GM23338 (cell line): Measurements from ENCODE around the gene OBSCN.

Source experiments
- CREB1 ChIP-seq: fragments of 250-450 bp; sonication (Bioruptor Pico); IDR thresholded peaks from 2 replicates; pipeline ENCODE4 v1.5.0; 2020; ENCODE audit warnings: low read depth, mild to moderate bottlenecking, moderate library complexity
- CTCF ChIP-seq, 2 experiments: fragments of 200-600 bp in 1 of 2; sonication (generic) in 1 of 2; conservative IDR thresholded peaks; 2 replicates each; pipeline versions ENCODE4 v1.5.1 to v1.6.1; 2016 to 2017; ENCODE audit warnings: antibody characterized with exemption in 2 of 2, low read depth in 2 of 2, mild to moderate bottlenecking in 2 of 2, moderate library complexity in 1 of 2
- ETS1 ChIP-seq: IDR thresholded peaks from 2 replicates; pipeline ENCODE4 v1.6.1; 2016; ENCODE audit warnings: antibody characterized with exemption
- EZH2 ChIP-seq: fragments of 200-600 bp; sonication (generic); IDR thresholded peaks from one replicate; pipeline ENCODE4 v1.8.0; 2017; ENCODE audit warnings: antibody characterized with exemption, mild to moderate bottlenecking, low read depth; ENCODE audit not compliant: unreplicated experiment
- EZH2phosphoT487 ChIP-seq: fragments of 200-600 bp; sonication (generic); IDR thresholded peaks from one replicate; pipeline ENCODE4 v1.8.1; 2018; ENCODE audit warnings: antibody characterized with exemption; ENCODE audit not compliant: unreplicated experiment
- POLR2AphosphoS5 ChIP-seq: IDR thresholded peaks from 2 replicates; pipeline ENCODE4 v1.6.1; 2016; ENCODE audit warnings: antibody characterized with exemption, low read depth
- STAT1 ChIP-seq: IDR thresholded peaks from one replicate; pipeline ENCODE4 v1.6.1; 2016; ENCODE audit warnings: antibody characterized with exemption; ENCODE audit not compliant: unreplicated experiment
- ZNF331 ChIP-seq: fragments of 250-450 bp; sonication (Bioruptor Pico); IDR thresholded peaks from 2 replicates; pipeline ENCODE4 v1.5.0; 2020; ENCODE audit warnings: low read depth, mild to moderate bottlenecking, moderate library complexity
- TF ChIP-seq, protein P1 (sequence below): IDR thresholded peaks from one replicate; pipeline ENCODE4 v1.6.1; 2018; ENCODE audit warnings: antibody characterized with exemption; ENCODE audit not compliant: unreplicated experiment

DNA sequence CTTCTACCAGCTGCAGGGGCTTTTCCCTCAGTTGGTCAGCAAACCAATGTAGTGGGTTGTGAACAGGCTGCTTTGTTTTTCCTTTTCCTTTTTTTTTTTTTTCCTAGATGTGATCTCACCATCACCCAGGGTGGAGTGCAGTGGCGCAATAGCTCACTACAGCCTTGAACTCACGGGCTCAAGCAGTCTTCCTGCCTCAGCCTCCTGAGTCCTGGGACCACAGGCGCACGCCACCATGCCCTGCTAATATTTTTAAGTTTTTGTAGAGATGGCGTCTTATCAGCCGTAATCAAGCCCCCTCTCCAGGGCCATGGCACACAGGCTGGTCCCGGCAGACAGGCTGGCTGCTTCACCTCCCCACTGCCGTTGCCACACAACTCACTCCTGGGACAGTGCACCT lies 202.2 kb downstream of the OBSCN start:
- no peak for TF ChIP-seq CTCF (conservative IDR thresholded peaks at IDR 0.05; ENCODE audit: low read depth in 2 of 2)
- no peak for TF ChIP-seq EZH2phosphoT487
- TF ChIP-seq CREB1 (CRISPR knock-in tag) = no peak
- TF ChIP-seq POLR2AphosphoS5 = no peak
- TF ChIP-seq, protein P1, sequence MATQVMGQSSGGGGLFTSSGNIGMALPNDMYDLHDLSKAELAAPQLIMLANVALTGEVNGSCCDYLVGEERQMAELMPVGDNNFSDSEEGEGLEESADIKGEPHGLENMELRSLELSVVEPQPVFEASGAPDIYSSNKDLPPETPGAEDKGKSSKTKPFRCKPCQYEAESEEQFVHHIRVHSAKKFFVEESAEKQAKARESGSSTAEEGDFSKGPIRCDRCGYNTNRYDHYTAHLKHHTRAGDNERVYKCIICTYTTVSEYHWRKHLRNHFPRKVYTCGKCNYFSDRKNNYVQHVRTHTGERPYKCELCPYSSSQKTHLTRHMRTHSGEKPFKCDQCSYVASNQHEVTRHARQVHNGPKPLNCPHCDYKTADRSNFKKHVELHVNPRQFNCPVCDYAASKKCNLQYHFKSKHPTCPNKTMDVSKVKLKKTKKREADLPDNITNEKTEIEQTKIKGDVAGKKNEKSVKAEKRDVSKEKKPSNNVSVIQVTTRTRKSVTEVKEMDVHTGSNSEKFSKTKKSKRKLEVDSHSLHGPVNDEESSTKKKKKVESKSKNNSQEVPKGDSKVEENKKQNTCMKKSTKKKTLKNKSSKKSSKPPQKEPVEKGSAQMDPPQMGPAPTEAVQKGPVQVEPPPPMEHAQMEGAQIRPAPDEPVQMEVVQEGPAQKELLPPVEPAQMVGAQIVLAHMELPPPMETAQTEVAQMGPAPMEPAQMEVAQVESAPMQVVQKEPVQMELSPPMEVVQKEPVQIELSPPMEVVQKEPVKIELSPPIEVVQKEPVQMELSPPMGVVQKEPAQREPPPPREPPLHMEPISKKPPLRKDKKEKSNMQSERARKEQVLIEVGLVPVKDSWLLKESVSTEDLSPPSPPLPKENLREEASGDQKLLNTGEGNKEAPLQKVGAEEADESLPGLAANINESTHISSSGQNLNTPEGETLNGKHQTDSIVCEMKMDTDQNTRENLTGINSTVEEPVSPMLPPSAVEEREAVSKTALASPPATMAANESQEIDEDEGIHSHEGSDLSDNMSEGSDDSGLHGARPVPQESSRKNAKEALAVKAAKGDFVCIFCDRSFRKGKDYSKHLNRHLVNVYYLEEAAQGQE = no peak
- no peak for TF ChIP-seq EZH2
- TF ChIP-seq ZNF331 (CRISPR knock-in tag) = no peak
- TF ChIP-seq ETS1 = no peak
- no peak for TF ChIP-seq STAT1
